ENCODE results near the gene F2RL3. TPM values are rescaled to one million over a fixed set of nuclear protein-coding genes. Genes with fewer than 3 reads are reported as not detected.

Gene F2RL3
- total and polyA plus RNA-seq, 8 donors = 0.58 to 6.8 (median 1.8) TPM; not detected in 1

DNA sequence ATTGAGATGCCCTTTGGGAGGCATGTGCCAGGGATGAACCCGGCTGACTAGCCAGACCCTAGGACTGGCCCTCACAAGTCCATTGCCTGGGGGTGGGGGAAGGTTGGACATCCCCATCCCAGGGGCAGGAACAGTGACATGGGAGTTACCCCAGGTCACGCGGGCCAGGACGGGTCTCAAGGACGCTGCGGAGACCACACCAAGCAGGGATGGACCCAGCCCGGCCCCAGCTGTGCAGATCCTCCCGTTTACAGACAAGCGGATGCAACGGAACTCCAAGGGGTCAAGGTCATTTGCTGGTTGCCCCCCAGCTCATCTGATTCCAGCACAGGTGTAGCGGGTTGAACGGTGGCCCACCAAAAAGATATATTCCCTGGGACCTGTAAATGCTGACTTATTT lies 20.0 kb downstream of the F2RL3 start:
- H3K27ac ChIP-seq = no peak overlapping the region
- H3K4me1 ChIP-seq = no peaks in the 10 kb centered on the region
- TF ChIP-seq, protein P1, sequence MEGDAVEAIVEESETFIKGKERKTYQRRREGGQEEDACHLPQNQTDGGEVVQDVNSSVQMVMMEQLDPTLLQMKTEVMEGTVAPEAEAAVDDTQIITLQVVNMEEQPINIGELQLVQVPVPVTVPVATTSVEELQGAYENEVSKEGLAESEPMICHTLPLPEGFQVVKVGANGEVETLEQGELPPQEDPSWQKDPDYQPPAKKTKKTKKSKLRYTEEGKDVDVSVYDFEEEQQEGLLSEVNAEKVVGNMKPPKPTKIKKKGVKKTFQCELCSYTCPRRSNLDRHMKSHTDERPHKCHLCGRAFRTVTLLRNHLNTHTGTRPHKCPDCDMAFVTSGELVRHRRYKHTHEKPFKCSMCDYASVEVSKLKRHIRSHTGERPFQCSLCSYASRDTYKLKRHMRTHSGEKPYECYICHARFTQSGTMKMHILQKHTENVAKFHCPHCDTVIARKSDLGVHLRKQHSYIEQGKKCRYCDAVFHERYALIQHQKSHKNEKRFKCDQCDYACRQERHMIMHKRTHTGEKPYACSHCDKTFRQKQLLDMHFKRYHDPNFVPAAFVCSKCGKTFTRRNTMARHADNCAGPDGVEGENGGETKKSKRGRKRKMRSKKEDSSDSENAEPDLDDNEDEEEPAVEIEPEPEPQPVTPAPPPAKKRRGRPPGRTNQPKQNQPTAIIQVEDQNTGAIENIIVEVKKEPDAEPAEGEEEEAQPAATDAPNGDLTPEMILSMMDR (IDR thresholded peaks at IDR 0.05) = no peak
- TF ChIP-seq EP300 (IDR thresholded peaks at IDR 0.05) (no peak), POLR2A (IDR thresholded peaks at IDR 0.05) (no peak), POLR2AphosphoS5 (IDR thresholded peaks at IDR 0.05) (no peak)
- intact Hi-C loops (cut with DNase I; ENCODE audit: low total_unique reads) = loop anchor here (10.0 kb wide), 1 partner anchor 134 kb away; no protein-coding TSS in a partner anchor
- 72 to 85% (median 76%) methylated on average over 4 to 12 of the region's 12 CpGs for WGBS, 5 donors
- no peak overlapping the region for H3K4me3 ChIP-seq
- no peaks in the 10 kb centered on the region for H3K36me3 ChIP-seq
- H3K27me3 ChIP-seq = peaks cover 0 to 14% (median 0%) of the 10 kb centered on the region in 3 donors
- no peak for DNase-seq
- H3K9me3 ChIP-seq = peaks cover 12 to 31% (median 29%) of the 10 kb centered on the region in 4 donors

DNA sequence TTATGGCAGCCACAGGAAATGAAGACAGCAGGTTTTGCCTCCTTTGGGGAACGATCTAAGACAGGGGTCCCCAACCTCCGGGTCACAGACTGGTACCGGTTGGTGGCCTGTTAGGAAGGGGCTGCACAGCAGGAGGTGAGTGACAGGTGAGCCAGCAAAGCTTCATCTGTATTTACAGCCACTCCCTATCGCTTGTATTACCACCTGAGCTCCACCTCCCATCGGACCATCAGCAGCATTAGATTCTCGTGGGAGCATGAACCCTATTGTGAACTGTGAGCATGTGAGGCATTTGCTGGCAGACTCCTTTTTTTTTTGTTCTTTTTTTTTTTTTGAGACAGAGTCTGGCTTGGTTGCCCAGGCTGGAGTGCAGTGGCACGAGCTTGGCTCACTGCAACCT lies 22.2 kb downstream of the F2RL3 start:
- TF ChIP-seq POLR2AphosphoS5 (IDR thresholded peaks at IDR 0.05) = no peak
- TF ChIP-seq EP300 (IDR thresholded peaks at IDR 0.05) = no peak
- no peak for TF ChIP-seq POLR2A (IDR thresholded peaks at IDR 0.05)
- TF ChIP-seq, protein P1 (IDR thresholded peaks at IDR 0.05) = no peak
- 87 to 92% (median 90%) methylated on average over 7 of the region's 7 CpGs for WGBS, 5 donors
- Histone ChIP-seq H3K27me3 (peaks cover 0 to 7% (median 0%) of the 10 kb centered on the region in 3 donors), H3K4me1 (no peaks in the 10 kb centered on the region), H3K4me3 (no peak overlapping the region), H3K27ac (no peak overlapping the region), H3K9me3 (peaks cover 12 to 46% (median 43%) of the 10 kb centered on the region in 4 donors), H3K36me3 (no peaks in the 10 kb centered on the region)
- intact Hi-C loops (cut with DNase I; ENCODE audit: low total_unique reads) = no loop called here
- no peak for DNase-seq

DNA sequence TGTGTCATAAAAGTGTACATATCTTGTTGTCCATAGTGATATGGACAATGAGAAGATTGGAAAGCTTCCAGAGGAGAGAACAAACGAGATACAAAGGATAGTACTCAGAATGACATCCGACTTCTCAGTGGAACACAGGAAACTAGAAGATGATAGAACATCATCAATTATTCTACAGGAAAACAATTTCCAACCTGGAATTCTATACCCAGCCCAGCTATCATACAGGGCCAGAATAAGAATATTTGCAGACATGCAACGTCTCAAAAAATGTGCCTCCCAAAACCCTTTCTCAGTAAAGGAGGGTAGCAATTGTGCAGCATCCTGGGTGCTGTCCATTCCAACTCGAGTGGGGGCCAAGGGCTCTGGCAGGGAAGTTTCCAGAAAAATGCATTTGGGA lies 24.0 kb downstream of the F2RL3 start:
- WGBS, 5 donors = 64 to 81% (median 74%) methylated on average over 4 of the region's 4 CpGs
- Histone ChIP-seq H3K4me1 (no peaks in the 10 kb centered on the region), H3K27ac (no peak overlapping the region), H3K36me3 (no peaks in the 10 kb centered on the region), H3K27me3 (no peaks in the 10 kb centered on the region), H3K4me3 (no peak overlapping the region), H3K9me3 (peaks cover 12 to 46% (median 43%) of the 10 kb centered on the region in 4 donors)
- intact Hi-C loops (cut with DNase I; ENCODE audit: low total_unique reads) = no loop called here
- DNase-seq = no peak
- TF ChIP-seq POLR2AphosphoS5 (IDR thresholded peaks at IDR 0.05) = no peak
- TF ChIP-seq, protein P1 (IDR thresholded peaks at IDR 0.05) = no peak
- no peak for TF ChIP-seq POLR2A (IDR thresholded peaks at IDR 0.05)
- TF ChIP-seq EP300 (IDR thresholded peaks at IDR 0.05) = no peak

DNA sequence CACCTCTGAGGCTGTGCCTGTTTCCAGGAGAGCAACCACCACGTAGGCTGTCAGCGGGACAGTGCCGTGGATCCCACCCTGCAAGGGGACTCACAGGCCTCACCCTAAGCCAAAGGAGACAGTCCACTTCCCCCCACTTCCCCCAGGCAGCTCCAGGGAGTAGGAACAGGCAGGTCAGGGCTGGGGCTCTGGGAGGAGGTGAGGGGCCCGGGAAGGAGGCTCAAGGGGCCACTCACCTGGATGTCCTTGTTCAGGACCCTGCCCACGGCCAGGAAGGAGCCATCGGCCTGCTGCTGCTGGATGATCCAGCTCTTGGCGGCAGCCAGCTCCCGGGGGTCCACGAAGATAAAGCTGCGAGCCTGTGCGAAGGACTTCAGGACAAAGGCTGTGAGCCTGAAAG lies 25.6 kb downstream of the F2RL3 start:
- 88 to 96% (median 90%) methylated on average over 10 to 11 of the region's 11 CpGs for WGBS, 5 donors
- TF ChIP-seq, protein P1 (IDR thresholded peaks at IDR 0.05) = no peak
- DNase-seq = no peak

More for the DNA sequence above, 25.6 kb downstream of the F2RL3 start:
- no peaks in the 10 kb centered on the region for H3K4me1 ChIP-seq
- intact Hi-C loops (cut with DNase I; ENCODE audit: low total_unique reads) = no loop called here
- H3K36me3 ChIP-seq = no peaks in the 10 kb centered on the region
- peaks cover 12 to 53% (median 49%) of the 10 kb centered on the region in 4 donors for H3K9me3 ChIP-seq
- no peaks in the 10 kb centered on the region for H3K27me3 ChIP-seq
- H3K27ac ChIP-seq = no peak overlapping the region
- H3K4me3 ChIP-seq = no peak overlapping the region

Measured in stomach (tissue), 9 donors.